NCI-H748 (cell line): Measurements from ENCODE around the gene DAB2IP.

Experiments
- DNase-seq: peaks from one replicate; lab custom pipeline; 2025; ENCODE audit not compliant: unreplicated experiment; lab: John Stamatoyannopoulos, UW

DAB2IP gene

DNA sequence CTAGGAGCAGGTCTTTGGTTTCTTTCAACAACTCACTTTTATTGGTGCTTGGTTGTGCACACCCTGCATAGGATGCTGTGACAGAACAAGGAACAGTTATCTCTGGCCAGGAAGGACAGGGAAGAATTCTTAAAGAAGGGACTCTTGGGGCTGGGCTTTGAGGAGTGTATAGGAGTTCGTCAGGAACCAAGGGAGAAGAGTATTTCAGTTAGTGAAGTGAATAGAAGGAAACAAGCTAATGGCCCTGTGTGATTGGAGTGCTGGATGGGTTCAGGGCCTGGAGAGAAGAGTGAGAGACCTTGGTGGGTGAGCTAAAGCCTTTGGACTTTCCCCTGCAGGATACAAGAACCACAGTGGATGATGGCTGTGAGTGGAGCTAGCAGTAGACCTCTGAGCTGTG lies 32.2 kb downstream of the DAB2IP start:
- no peak for DNase-seq

- DNase-seq, result peak; percentile 29
These were observed 33.1 kb downstream of the DAB2IP start for GRCh38 chr9:121684381-121685145.

- no peak for DNase-seq
These were observed 33.8 kb downstream of the DAB2IP start for GRCh38 chr9:121685146-121685794.

DNA sequence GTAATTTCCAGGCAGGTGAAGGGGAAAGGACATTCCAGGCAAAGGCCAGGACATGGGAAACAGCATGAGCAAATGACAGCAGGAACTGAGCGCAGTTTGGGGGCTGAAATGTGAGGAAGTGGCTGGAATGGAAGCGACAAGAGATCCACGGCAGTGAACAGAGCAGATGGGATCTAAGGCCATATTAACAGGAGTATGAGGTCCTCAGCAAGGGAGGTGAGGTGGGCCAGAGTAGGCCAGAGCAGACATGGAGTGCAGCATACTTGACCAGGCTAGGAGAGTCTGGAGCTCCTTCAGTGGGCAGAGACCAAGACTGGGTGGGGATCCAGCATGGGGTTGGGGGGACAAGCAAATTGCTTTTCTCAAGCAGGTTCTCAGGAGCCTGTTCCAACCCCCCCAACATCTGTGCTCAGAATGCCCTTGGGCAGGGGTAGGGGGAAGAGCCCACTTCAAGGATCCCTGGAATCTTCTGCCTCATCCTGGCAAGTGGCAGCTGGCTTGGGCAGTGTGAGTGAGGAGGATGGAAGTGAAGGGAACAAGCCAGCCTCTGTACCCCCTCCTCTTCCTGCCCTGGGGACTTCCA lies 34.5 kb downstream of the DAB2IP start:
- no peak for DNase-seq

DNA sequence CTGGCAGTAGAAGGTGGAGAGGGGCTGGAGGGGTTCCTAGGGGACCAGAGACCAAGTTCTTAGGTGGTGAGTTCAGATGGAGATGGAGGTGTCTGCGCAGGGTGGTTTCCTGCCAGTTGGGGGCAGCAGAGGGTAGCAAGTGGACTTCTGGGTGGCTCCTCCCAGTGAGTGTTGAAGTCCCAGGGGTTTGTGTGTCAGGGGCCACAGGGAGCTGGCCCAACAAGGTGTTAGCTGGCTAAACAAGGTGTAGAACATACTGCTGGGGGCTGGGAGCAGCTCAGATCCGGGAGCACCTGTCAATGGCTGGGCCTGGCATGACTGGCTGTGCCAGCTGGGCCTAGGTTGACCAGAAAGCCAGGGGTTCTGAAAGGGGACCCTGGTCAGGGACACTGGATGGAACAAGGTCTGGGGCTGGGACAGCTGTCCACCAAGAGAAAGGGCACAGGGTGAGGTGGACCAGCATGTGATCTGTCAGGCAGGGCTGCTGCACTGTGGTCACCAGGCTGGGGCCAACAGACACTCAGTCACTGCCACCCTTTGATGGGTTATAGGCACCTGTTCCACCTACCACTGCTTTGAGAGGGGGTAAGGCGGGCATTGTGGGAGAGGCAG lies 35.6 kb downstream of the DAB2IP start:
- DNase-seq, result peak; percentile 70

GRCh38 chr9:121688146-121688680 lies 36.8 kb downstream of the DAB2IP start:
- no peak for DNase-seq

GRCh38 chr9:121688681-121689080 lies 37.2 kb downstream of the DAB2IP start:
- DNase-seq, result no peak

GRCh38 chr9:121689461-121690157 lies 38.2 kb downstream of the DAB2IP start:
- no peak for DNase-seq

DNA sequence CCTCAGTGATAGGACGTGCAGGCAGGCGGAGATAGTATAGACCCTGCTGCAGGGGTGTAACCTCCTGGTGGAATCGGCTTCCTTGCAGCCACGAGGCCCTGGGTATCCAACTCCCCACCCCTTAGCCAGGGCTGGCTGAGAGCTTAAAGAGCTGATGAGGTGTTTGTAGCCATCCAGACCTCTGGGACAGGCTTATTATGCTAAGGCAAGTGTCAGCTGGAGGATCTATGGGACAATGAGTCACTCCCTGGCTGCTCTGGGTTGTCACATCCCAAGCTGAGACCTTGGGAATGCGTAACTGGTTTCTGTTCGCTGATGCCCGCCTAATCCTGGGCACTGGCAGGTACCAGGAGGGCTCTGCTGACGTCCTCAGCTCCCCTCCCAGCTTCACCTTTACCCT lies 38.9 kb downstream of the DAB2IP start:
- DNase-seq, result no peak

- no peak for DNase-seq
These were observed 39.3 kb downstream of the DAB2IP start for GRCh38 chr9:121690766-121691165.

GRCh38 chr9:121691890-121692289 lies 40.5 kb downstream of the DAB2IP start:
- no peak for DNase-seq

DNA sequence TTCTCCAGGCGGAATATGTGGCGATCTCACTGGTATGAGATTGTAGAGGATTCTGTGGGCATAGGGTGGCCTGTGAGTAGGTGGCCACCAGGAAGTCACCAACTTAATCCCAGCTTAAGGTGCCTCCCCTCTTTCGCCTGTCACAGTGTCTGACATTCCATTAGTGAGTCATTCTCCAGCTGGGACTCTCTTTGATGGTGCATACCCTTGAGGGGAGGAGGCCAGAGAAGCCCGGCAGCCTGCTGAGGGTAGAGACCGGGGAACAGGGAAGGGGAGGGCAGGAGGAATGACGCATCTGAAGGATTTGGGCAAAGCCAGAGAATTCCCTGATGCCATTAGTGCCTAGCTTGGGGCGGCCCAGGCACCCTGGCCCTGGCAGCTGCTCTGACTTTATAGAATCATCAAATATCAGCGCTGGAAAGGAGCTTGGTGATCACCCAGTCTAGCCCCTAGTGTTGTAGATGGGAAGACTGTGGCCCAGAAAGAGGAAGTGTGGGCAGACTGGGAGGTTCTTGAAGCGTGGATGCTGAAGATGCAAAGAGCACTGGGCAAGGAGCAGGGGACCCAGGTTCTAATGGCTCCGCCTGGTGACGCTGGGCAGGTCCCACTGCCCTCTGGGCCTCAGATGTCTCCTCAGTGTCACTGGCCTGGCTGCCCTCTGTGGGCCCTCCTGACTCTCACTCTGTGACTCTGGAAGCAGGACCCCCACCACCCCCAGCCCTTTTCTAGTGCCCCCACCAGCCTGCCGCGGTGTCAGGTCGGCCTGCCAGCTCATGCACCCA lies 41.4 kb downstream of the DAB2IP start:
- DNase-seq, result no peak

DNA sequence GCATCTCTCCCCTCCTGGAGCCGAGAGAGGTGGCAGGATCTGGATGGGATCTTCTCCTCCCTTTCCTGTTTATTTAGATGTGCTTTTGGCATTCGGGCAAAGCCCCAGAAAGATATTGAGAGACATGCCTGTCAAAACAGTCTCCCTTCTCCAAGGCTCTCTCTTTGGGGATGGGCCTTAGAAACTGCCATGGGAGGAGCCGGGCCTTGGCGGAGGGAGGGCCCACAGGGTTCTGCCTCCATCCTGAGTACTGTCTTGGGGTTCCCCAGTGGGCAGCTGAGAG lies 41.9 kb downstream of the DAB2IP start:
- DNase-seq, result no peak

- no peak for DNase-seq
These were observed 42.6 kb downstream of the DAB2IP start for GRCh38 chr9:121694001-121694400.

- no peak for DNase-seq
These were observed 43.2 kb downstream of the DAB2IP start for GRCh38 chr9:121694600-121694999.

- no peak for DNase-seq
These were observed 45.5 kb downstream of the DAB2IP start for GRCh38 chr9:121696930-121697329.

- peak; percentile 81 for DNase-seq
These were observed 47.5 kb downstream of the DAB2IP start for GRCh38 chr9:121698627-121699570.

GRCh38 chr9:121699571-121700164 lies 48.2 kb downstream of the DAB2IP start:
- peak; percentile 64 for DNase-seq
